Mucosa of stomach (tissue), 1 donor: ENCODE measurements around the gene SPNS2.

Experiments used
- H3K27me3 ChIP-seq: one replicate; pipeline ENCODE4 v1.7.0; 2013; ENCODE audit warnings: mild to moderate bottlenecking, low read length; ENCODE audit not compliant: control insufficient read depth, insufficient read depth
- H3K36me3 ChIP-seq: one replicate; pipeline ENCODE4 v1.7.0; 2013; ENCODE audit warnings: low read length; ENCODE audit not compliant: control insufficient read depth, insufficient read depth
- H3K4me1 ChIP-seq: one replicate; pipeline ENCODE4 v1.7.0; 2013; ENCODE audit warnings: mild to moderate bottlenecking, low read length; ENCODE audit not compliant: control insufficient read depth, insufficient read depth
- H3K4me3 ChIP-seq: one replicate; pipeline ENCODE4 v1.7.0; 2013; ENCODE audit warnings: low read length
- H3K9ac ChIP-seq: one replicate; pipeline ENCODE4 v1.7.0; 2013; ENCODE audit warnings: mild to moderate bottlenecking, low read length, moderate library complexity
- H3K9me3 ChIP-seq: one replicate; pipeline ENCODE4 v1.7.0; 2013; ENCODE audit warnings: mild to moderate bottlenecking, low read length, moderate library complexity; ENCODE audit not compliant: control insufficient read depth
- donor health status: Pancreatic carcinoma.

Gene SPNS2

GRCh38 chr17:4475001-4475400, 23.7 kb upstream of the SPNS2 start:
- Histone ChIP-seq H3K9ac (no peak overlapping the region), H3K4me1 (peaks cover 39% of the 10 kb centered on the region), H3K9me3 (no peaks in the 10 kb centered on the region), H3K4me3 (no peak overlapping the region), H3K36me3 (no peaks in the 10 kb centered on the region), H3K27me3 (no peaks in the 10 kb centered on the region)

GRCh38 chr17:4475463-4475862, 23.2 kb upstream of the SPNS2 start:
- peaks cover 44% of the 10 kb centered on the region for H3K4me1 ChIP-seq
- no peaks in the 10 kb centered on the region for H3K9me3 ChIP-seq
- H3K4me3 ChIP-seq, result no peak overlapping the region
- no peaks in the 10 kb centered on the region for H3K27me3 ChIP-seq
- no peak overlapping the region for H3K9ac ChIP-seq
- no peaks in the 10 kb centered on the region for H3K36me3 ChIP-seq

DNA sequence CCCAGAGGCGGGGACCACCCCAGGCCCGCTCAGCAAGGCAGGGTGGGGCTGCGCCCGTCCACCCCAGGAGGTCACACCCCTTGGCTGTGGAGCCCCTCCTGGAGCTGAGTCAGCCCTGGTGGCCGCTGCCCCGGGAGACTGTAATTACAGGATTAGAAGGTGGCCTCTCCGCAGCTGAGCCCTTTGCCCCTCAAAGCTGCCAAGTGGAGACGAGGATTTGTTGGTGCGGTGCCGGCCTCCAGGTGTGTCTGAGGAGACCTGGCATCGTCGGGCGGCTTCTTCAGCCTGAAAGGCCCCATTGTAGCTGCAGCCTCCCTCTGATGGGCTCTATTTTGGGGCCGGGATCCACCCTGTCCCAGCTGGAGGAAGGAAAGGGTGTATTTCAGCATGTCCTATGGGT, 22.7 kb upstream of the SPNS2 start:
- H3K9ac ChIP-seq, result peak overlapping the region; percentile 56
- no peaks in the 10 kb centered on the region for H3K36me3 ChIP-seq
- no peaks in the 10 kb centered on the region for H3K27me3 ChIP-seq
- H3K9me3 ChIP-seq, result no peaks in the 10 kb centered on the region
- peaks cover 49% of the 10 kb centered on the region for H3K4me1 ChIP-seq
- no peak overlapping the region for H3K4me3 ChIP-seq

DNA sequence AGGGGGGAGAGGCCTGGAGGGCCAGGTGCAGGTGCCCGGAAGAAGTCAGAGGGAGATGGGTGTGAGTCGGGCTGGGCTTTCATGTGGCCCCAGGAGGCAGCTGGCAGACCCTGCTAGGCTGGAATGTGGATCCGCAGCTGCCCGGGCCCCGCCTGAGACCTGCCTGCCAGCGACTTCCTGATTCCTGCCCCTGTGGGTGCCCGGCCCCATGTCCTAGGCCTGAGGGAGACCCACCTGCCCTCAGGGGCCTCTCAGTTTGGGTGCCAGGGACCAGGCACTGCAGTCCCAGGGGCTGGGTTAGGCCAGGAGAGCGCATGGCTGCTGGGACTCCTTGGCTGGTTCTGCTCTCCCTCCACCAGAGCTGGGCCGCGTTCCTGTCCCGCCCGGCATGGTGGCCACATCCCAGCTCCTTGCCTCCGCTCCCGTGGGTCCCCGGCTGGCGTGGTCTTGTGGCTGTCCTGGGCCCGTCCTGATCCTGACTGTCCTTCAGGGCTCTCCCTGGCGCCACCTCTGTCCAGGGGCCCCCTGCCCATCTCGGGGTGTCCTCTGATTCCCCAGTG, 22.1 kb upstream of the SPNS2 start:
- no peaks in the 10 kb centered on the region for H3K9me3 ChIP-seq
- peak overlapping the region; percentile 56 for H3K9ac ChIP-seq
- H3K27me3 ChIP-seq, result no peaks in the 10 kb centered on the region
- no peaks in the 10 kb centered on the region for H3K36me3 ChIP-seq
- no peak overlapping the region for H3K4me3 ChIP-seq
- peaks cover 55% of the 10 kb centered on the region for H3K4me1 ChIP-seq

GRCh38 chr17:4477255-4477791, 21.4 kb upstream of the SPNS2 start:
- H3K36me3 ChIP-seq, result no peaks in the 10 kb centered on the region
- H3K9me3 ChIP-seq, result no peaks in the 10 kb centered on the region
- no peak overlapping the region for H3K4me3 ChIP-seq
- H3K27me3 ChIP-seq, result no peaks in the 10 kb centered on the region
- peak overlapping the region; percentile 56 for H3K9ac ChIP-seq
- H3K4me1 ChIP-seq, result peaks cover 62% of the 10 kb centered on the region

GRCh38 chr17:4478318-4478830, 20.3 kb upstream of the SPNS2 start:
- no peaks in the 10 kb centered on the region for H3K9me3 ChIP-seq
- no peaks in the 10 kb centered on the region for H3K27me3 ChIP-seq
- no peak overlapping the region for H3K4me3 ChIP-seq
- no peaks in the 10 kb centered on the region for H3K36me3 ChIP-seq
- H3K9ac ChIP-seq, result no peak overlapping the region
- H3K4me1 ChIP-seq, result peaks cover 73% of the 10 kb centered on the region

DNA sequence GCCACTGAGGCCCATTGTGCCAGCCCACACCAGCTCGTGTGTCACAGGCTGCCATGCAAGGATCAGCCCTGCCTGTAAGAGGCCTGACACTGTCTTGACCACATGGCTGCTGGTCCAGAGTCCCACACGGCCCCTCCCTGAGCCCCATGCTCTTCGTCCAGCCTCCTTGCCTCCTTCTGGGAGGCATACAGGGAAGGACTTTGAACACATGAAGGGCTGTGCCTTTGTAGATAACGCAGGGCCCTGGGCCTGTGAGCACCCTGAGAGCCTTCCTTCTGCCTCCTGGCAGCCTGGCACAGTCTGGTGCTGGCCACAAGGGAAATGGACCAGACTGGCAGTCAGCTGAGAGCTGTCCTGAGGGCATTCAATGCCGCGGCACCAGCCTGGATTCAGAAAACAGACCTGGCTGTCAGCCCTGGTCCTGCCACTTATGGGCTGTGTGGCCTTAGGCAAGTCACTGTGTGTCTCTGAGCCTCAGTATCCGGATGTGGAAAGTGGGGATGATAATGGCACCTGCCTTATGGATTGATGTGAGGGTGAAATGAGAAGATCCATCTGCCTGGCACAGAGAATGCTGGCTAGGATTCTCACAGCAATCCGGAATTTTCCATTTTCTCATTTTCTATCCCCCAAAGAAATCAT, 19.2 kb upstream of the SPNS2 start:
- Histone ChIP-seq H3K27me3 (no peaks in the 10 kb centered on the region), H3K9ac (no peak overlapping the region), H3K4me3 (no peak overlapping the region)

DNA sequence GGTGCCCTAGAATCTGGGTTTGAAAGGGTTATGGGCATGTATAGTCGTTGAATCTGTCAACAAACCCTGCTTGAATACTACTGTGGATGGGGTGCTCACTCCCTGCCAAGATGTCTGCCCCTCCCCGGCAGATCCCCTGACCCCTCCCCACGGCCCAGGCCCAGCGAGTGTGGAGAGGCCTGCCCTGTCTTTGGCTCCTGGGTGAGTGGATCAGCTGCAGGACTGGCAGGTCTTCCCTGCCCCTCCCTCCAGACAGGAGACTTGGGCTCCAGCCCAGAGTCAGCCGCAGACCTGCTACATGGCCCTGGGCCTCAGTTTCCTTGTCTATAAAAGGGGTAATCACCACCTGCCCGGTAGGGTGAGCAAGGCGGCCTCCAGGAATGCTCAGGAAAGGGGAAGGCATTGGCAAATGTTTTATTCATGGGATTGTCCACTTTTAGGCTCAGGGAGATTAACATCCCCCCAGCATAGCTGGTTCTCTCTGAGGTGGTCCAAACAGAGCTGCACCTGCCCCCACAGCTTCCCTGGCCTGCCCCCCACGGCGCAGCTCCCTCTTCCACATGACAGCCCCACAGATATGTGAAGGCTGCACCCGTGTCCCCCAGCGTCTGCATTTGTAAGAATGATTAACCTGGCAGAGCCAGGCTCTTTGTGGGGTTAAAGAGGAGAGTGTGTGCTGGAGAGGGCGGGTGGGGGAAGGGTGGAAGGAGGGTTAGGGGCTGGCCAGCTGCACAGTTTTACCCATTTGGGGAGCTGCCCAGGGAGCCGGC, 18.5 kb upstream of the SPNS2 start:
- no peaks in the 10 kb centered on the region for H3K36me3 ChIP-seq
- no peaks in the 10 kb centered on the region for H3K9me3 ChIP-seq
- H3K4me1 ChIP-seq, result peaks cover 75% of the 10 kb centered on the region
- H3K4me3 ChIP-seq, result no peak overlapping the region
- H3K9ac ChIP-seq, result no peak overlapping the region
- no peaks in the 10 kb centered on the region for H3K27me3 ChIP-seq

More for the DNA sequence above, 19.2 kb upstream of the SPNS2 start:
- Histone ChIP-seq H3K4me1 (peaks cover 75% of the 10 kb centered on the region), H3K9me3 (no peaks in the 10 kb centered on the region), H3K36me3 (no peaks in the 10 kb centered on the region)

GRCh38 chr17:4480929-4481898, 17.5 kb upstream of the SPNS2 start:
- Histone ChIP-seq H3K4me1 (peaks cover 70% of the 10 kb centered on the region), H3K9me3 (no peaks in the 10 kb centered on the region), H3K36me3 (no peaks in the 10 kb centered on the region), H3K27me3 (no peaks in the 10 kb centered on the region), H3K4me3 (no peak overlapping the region), H3K9ac (peak overlapping the region; percentile 67)

GRCh38 chr17:4482338-4483011, 16.2 kb upstream of the SPNS2 start:
- no peaks in the 10 kb centered on the region for H3K36me3 ChIP-seq
- no peaks in the 10 kb centered on the region for H3K9me3 ChIP-seq
- peak overlapping the region; percentile 34 for H3K4me3 ChIP-seq
- H3K4me1 ChIP-seq, result peaks cover 57% of the 10 kb centered on the region
- H3K9ac ChIP-seq, result peak overlapping the region; percentile 73
- H3K27me3 ChIP-seq, result no peaks in the 10 kb centered on the region
